DMS79 (cell line): Measurements from ENCODE around the gene BRIP1.
"Not testable (repeated sequence)": the region's sequence is repeated elsewhere in the genome, so short reads cannot be mapped to it uniquely, and the experiment has no call there.

Experiments
- DNase-seq: peaks from one replicate; lab custom pipeline; 2025; lab: John Stamatoyannopoulos, UW

Gene BRIP1

GRCh38 chr17:61863801-61864126 is 436 bp upstream of the BRIP1 start:
- DNase-seq, result no peak

- no peak for DNase-seq
These were observed 1.2 kb downstream of the BRIP1 start for GRCh38 chr17:61862105-61862574.

DNA sequence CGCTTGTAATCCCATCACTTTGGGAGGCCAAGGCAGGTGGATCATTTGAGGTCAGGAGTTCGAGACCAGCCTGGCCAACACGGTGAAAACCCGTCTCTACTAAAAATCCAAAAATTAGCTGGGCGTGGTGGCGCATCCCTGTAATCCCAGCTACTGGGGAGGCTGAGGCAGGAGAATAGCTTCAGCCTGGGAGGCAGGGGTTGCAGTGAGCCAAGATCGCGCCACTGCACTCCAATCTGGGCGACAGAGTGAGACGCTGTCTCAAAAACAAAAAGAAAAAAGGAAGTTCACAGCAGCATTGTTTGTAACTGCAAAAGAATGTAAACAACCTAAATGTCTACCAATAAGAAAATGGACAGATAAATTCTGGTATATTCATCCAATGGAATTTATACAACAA is 2.9 kb downstream of the BRIP1 start:
- DNase-seq, result not testable (repeated sequence)

- DNase-seq, result no peak
These were observed 7.3 kb downstream of the BRIP1 start for GRCh38 chr17:61856035-61856434.

- DNase-seq, result no peak
These were observed 10.5 kb downstream of the BRIP1 start for GRCh38 chr17:61852857-61853256.

DNA sequence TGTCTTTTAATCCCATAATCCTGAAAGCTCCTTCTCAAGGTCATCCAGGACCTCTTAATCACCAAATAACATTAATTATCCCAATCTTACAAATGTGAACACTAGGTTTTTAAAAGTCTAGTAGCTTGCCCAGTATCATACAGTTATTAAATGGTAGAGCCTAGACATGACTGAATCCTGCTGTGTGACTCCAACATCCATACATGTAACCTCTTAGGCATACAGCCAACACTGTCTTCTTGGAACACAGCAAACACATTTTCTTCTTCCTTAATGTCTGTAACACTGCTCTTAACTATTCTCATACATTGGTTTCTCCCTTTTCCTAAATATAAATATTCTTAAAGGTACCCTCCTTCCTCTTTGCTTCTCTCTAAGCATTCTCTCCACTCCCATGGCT is 13.7 kb downstream of the BRIP1 start:
- DNase-seq, result no peak

DNA sequence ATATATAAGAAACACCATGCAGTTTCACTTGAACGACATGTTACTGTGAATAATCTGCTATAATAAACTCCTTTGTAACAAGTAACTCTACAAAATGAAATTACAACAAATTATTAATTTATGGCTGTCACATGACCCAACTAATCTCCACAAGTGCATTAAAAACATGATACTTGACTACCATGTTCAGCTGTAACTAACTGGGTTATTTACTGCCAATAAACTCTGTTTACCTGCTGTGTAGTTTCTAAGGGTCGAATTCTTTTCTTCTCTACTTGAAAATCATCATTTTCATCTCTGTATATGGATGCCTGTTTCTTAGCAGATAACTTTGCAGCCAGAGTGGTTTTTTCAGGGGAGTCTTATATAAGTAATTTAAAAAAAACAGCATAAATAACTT is 14.4 kb downstream of the BRIP1 start:
- no peak for DNase-seq

DNA sequence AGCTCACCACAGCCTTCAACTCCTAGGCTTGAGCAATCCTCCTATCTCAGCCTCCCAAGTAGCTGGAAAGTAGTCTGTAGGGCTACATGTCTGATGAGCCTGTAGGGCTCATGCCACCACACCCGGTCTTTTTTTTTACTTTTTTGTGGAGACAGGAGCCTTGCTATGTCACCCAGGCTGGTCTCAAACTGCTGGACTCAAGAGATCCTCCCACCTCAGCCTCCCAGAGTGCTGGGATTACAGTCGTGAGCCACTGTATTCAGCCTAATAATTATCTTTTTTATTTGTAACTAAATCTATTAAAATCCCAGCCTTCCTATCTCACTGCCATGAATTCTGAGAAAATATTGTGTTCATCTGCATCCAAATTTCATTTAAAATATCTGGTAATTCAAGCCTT is 15.1 kb downstream of the BRIP1 start:
- no peak for DNase-seq

GRCh38 chr17:61847659-61848058 is 15.7 kb downstream of the BRIP1 start:
- no peak for DNase-seq

DNA sequence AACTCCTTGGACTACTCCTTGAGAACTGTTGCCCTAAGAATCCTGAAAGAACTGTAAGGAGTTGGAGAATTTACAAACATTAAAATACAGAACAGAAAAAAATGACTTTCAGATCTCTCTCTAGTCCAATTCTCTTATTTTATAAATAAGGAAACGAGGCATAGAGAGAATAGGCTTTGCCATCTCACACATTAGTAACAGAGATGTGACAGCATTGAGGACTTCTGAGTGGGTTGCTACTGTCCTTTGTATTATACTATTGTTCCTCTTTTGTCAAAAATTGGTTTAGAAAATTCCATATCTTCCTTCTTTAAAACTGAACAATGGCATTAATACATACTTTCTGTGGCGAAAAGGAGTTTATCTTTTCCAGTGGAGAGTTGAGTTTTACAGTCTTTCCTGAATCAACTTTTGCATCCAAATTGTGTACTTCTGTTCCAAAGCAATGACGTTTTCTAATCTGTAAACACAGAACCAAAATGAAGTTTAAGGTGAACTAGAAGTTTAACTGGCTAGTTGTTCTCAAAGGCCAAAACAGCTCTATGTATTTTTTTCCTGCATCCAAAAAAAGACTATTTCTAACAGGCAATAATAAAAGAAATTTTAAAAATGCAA is 16.5 kb downstream of the BRIP1 start:
- DNase-seq, result no peak

DNA sequence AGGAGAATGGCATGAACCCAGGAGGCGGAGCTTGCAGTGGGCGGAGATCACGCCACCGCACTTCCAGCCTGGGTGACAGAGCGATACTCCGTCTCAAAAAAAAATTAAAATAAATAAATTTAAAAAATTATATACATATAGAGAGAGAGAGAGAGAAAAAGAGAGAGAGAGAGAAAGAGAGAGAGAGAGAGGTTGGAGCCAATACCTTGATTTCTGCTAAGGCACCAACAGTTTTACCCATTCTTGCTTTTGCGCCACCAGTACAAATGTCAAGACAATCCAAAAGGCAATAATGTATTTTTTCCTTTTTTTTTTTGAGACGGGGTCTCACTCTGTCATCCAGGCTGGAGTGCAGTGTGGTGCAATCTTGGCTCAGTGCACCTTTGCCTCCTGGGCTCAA is 17.2 kb downstream of the BRIP1 start:
- no peak for DNase-seq

GRCh38 chr17:61843435-61843834 is 19.9 kb downstream of the BRIP1 start:
- no peak for DNase-seq

GRCh38 chr17:61842899-61843298 is 20.4 kb downstream of the BRIP1 start:
- DNase-seq, result no peak

DNA sequence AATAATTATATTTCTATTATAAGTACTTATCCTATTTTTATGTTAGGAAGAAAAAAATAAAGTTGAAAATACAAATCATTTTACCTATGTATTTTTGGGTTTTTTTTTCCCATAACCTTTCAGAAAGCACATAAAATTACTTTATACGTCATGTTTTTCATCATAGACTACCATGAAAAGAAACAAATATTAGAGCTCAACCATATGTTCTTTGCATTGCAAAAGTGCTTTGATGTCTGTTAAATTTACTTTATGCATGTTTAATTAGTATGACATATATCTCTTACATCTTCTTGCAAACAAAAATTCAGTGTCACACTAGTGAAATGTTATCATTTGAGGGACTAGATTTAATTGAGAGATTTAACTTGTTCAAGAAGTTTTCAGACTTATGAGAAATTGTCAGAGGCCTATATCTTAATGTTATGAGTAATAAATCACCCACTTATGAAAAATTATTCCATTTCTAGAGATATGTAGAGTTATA is 24.0 kb downstream of the BRIP1 start:
- no peak for DNase-seq

DNA sequence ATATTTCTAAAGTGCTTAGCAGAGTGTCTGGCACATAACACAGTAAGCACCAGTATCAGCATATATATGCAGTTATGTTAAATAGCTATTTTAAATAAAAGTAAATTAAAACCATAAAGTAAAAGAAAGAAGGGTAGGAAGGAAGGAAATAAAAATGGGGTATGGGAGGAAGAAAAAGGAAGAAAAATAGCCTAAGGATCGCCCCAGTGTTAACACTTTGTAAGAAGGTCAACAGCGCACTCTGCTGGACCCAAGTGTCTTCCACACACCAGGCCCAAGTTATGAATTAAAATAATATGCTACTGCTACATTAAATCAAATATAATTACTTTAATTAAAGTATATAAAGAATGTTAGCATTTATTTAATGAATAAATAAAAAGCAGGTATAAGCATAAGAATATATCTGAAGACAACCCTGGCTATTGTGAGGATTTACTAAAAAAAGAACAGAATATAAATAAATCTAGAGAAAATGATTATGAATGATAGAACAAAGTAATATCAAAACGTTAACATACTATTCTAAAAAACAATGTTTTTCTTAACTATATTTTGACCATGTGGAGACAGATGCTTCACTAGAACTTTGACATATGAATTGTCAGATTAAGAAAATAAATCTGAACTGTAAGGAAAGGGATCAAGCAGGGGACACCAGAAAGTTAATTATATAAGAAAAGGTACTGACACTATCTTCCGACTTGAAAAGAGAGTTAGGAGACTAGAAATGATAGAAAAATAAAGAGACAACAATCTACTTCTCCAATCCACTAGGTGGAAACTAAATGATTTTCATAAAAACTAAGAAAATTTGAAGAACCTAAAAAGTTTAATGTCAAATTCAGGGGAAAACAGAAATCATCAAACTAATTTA is 25.9 kb downstream of the BRIP1 start:
- DNase-seq, result no peak

- DNase-seq, result no peak
These were observed 26.8 kb downstream of the BRIP1 start for GRCh38 chr17:61836266-61837174.

GRCh38 chr17:61835606-61836005 is 27.7 kb downstream of the BRIP1 start:
- no peak for DNase-seq

DNA sequence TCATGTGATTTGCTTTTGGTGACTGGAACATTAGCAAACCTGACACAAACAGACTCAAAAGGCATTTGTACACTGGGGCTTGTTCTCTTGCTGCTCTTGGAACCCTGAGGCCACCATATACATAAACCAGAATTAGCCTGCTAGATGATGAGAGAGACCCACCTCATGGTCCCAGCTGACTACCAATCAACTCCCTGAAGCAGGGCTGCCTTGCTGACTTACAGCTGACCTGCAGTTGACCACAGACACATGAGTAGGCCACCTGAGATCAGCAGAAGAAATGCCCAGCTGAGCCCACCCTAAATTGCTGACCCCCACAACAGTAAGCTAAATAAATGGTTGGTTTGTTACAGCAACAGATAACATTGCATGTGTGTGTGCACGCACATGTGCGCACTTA is 28.7 kb downstream of the BRIP1 start:
- DNase-seq, result no peak

GRCh38 chr17:61833536-61834193 is 29.7 kb downstream of the BRIP1 start:
- DNase-seq, result no peak

- no peak for DNase-seq
These were observed 30.9 kb downstream of the BRIP1 start for GRCh38 chr17:61832463-61832862.

DNA sequence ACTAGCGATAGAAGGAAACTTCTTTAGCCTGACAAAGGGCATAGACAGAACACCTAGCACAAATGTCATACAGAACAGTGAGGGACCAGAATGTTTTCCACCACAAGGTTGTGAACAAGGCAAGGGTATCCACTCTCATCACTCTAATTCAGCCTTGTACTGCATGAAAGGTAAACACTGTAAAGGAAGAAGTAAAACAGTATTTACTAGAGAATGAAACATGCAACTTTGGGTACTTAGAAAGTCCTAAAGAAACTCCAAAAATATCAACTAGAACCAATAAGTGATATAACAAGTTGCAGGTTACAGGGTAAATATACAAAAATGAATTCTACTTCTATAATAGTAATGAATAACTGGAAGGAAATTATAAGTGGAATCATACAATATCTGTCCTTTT is 32.2 kb downstream of the BRIP1 start:
- no peak for DNase-seq

GRCh38 chr17:61828694-61829093 is 34.6 kb downstream of the BRIP1 start:
- DNase-seq, result no peak
